ENCODE results near the gene CHN1.

CHN1 gene

GRCh38 chr2:174781298-174781697 lies 223.9 kb downstream of the CHN1 start:
- DNase-seq, result no peak

DNA sequence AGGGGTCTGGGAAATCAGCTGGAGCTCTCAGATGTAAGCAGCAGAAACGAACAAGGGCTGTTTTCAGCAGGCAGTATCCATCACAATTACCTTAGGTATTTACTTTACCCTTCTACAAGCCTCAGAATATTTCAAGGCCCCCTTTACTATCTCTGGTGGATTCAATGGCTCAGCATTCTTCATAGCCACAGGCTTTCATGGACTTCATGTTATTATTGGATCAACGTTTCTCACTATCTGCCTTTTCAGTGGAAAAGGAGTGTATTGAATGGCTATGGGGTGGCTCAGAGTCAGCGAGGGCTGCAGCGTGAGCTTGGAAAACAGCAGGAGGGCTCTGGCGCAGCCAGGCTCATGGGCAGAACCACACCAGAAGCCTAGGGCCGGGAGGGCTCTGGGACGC lies 224.3 kb downstream of the CHN1 start:
- no peak for DNase-seq

GRCh38 chr2:174780191-174780840 lies 224.9 kb downstream of the CHN1 start:
- DNase-seq, result no peak

DNA sequence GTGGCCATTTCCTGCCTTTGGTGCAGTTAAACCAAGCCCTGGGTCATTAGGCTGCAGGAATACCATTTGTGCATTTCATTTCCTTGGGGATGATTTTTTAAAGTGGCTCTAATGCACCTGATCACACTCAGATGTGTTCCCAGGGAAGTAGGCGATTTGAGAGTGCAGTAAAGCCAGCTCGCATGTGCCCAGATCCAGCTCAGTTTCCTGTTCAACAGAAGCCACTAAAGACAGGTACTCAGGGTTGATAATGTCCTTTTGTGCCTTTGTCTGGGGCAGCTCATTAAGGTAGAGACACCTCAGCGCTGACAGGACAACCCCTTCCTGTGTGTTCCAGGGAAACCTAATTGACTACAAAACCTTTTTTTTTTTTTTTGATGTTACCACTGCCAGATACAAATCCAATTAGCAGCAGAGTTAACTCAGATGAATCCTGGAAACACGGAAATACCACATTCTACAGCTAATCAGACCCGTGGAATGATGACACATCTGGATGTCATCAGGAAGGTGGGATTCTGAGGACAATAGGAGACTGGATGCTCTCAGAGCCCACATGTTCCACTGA lies 225.7 kb downstream of the CHN1 start:
- no peak for DNase-seq

- DNase-seq, result peak; percentile 88
Measured at GRCh38 chr2:174778085-174778981, 226.8 kb downstream of the CHN1 start.

DNA sequence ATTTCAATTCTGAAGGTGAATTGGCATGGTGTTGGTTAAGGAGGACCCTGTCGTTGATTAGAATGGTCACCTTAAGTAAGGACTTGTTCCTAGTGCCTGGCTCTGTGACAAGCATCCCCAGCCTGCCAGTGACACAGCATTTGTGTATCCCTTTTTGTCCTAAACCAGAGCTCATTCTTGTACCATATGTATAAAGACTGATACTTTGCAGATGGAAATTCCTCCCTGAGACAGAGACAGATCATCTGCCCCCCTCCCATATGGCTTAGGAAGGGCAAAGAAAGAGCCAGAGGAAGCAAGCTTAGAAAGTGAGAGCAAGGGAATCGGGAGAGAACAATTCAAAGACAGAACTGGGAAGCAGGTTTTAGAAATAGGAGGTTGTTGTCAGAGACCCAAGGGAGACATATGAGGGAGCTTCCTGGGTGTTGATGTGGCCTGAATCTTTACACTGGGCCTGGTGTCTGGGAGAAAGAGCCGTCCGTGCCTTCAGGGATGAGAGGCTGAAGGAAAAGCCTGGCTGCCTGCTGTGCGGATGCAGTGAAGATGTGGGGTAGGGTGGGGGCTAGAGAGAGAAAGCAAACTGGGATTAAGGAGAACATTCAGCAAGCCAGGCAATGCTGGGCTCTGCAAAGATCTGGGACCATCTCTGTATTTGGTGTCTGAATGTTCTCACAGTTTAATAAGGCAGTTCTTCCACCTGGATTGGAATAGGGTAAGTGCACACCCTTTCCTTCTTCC lies 227.7 kb downstream of the CHN1 start:
- no peak for DNase-seq

- no peak for DNase-seq
Measured at GRCh38 chr2:174776675-174777074, 228.5 kb downstream of the CHN1 start.

- no peak for DNase-seq
Measured at GRCh38 chr2:174776223-174776622, 229.0 kb downstream of the CHN1 start.

DNA sequence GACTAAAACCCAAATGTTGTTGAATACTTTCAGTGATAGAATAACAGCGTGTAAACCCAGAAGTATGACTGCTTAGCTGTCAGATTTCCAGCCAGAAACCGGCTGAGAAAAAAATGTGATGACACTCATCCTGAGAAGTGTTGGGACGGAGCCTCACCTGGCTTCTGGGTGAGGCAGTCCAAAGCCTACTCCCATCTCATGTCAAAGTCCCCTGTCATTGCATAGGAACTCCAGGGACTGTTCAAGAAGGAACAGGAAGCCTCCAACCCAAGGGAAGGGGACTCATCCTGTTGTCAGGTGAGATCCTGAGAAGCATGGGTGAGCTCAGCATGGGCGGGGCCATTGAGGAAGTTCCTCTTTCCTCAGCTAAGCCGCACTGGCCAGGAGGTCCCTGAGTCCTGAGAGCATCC lies 229.6 kb downstream of the CHN1 start:
- DNase-seq, result no peak

GRCh38 chr2:174774886-174775285 lies 230.3 kb downstream of the CHN1 start:
- no peak for DNase-seq

- no peak for DNase-seq
Measured at GRCh38 chr2:174773215-174773614, 232.0 kb downstream of the CHN1 start.

DNA sequence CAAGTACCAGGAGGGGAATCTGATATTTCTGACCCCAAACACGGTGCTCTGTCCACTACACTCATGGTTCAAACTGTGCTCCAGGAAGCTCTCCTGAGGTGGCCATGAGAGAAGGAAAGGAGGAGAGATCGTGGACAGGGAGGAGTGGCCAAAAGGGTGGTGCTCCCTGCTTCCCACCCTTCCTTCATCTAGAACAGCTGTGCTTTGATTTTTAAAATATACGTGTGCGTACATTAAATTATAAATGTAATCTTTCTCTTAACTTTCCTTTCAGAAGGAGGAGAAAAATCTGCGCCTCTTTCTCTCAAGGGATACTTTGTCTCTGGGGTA lies 232.7 kb downstream of the CHN1 start:
- no peak for DNase-seq

DNA sequence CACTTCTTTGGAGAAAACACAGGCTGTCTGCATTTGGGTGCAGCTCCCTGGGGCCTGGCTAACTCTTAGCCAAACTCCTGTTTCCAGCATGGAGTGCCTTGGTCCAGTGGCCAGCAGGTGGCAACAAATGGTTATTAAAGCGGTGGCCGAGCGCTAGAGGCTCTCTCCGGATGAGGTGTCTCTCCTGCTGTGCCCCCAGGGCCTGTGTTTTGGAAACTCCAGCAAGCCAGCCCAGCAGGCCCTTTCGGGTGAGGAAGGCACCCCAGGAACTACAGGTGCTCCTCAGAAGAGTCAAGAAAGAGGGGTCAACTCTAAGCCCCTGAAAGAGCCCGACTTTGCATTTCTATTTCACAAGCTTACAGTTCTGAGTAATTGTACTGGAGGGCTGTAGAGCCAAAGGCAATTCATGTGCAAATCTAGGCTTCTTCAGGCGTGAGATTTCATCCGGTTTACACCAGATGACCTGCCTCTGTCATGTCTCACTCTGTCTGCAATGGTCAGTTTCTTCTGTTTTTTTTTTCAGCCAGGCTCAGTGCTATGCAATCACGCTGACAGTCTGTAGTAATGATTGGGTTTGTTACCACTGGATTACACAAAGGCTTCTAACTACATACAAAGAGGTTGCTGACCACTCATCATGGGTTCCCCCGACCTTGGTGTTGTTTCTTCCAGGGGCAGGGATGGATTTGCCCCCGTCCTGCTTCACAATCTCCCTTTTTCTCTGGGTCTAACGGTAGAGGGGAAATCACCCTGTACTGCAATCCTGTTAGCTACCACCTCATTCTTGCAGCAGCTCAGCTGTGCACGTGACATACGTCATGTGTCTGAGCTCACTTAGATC lies 233.3 kb downstream of the CHN1 start:
- DNase-seq, result peak; percentile 85

DNA sequence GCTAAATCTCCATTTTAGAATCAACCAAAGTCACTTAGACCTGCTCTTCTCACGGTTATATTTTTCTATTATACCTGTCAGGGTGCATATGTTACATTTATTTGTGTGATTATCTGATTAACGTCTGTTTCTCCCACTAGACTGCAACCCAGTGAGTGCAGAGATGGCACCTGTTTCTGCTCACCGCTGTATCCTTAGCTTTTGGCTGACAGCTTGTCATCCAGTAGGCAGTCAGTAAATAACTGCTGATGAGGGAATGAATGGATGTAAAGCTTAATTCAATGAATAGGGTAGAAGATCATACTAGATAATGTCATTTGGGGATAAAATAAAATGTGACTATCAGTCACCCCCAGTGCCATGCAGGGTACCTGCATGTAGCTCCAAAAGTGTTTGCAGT lies 234.0 kb downstream of the CHN1 start:
- no peak for DNase-seq

DNA sequence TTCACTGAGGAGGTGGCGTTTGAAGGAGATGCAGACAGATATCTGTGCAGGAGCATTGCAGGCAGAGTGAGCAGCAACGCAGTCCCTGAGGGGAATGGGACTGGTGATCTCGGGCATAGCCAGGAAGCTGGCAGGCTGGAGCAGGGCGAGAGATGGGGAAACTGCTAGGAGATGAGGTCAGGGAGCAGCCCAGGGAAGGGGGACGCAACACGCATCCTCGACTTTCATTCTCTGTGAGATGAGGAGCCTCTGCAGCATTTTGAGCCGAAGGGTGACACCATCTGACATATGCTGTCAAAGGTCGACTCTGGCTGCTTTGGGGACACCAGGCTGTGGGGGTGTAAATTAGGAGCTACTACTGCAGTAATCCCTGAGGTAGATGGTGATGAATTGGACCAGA lies 236.6 kb downstream of the CHN1 start:
- no peak for DNase-seq

DNA sequence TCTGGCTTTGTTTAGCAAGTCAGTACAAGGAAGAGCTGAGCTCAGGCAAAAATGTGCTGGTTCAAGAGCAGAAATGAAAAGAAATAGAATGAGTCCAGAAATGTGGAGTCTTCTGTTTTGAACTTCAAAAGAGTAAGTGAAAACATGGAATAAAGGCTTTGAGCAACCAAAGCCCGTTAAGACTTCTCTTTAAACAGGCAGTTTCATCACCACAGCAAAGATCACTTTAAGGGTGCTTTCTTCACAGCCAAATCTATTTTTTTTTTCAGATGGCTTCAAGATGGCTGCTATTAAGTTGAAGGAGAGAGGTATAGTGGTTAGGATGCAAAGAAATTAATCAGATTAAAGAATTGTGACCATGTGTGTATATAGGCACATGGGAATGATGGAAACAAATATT lies 238.9 kb downstream of the CHN1 start:
- DNase-seq, result no peak

DNA sequence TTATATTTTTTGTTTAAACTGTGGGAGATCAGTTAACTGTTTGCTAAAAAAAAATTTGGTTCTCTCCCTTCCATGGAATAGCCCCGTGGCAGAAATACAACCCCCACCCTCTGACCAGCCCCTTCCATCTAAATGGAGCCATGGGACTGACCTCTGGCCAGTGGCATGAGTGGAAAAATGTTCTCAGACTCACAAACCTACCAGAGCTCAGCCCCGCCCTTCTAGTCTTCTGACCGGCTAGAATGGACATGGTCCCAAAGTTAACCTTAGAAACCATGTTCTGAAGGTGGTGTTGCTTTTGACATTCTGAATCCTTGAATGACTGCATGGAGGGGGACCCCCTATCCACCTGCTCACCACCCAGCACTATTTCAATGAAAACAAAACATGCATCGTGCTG lies 239.6 kb downstream of the CHN1 start:
- no peak for DNase-seq

DNA sequence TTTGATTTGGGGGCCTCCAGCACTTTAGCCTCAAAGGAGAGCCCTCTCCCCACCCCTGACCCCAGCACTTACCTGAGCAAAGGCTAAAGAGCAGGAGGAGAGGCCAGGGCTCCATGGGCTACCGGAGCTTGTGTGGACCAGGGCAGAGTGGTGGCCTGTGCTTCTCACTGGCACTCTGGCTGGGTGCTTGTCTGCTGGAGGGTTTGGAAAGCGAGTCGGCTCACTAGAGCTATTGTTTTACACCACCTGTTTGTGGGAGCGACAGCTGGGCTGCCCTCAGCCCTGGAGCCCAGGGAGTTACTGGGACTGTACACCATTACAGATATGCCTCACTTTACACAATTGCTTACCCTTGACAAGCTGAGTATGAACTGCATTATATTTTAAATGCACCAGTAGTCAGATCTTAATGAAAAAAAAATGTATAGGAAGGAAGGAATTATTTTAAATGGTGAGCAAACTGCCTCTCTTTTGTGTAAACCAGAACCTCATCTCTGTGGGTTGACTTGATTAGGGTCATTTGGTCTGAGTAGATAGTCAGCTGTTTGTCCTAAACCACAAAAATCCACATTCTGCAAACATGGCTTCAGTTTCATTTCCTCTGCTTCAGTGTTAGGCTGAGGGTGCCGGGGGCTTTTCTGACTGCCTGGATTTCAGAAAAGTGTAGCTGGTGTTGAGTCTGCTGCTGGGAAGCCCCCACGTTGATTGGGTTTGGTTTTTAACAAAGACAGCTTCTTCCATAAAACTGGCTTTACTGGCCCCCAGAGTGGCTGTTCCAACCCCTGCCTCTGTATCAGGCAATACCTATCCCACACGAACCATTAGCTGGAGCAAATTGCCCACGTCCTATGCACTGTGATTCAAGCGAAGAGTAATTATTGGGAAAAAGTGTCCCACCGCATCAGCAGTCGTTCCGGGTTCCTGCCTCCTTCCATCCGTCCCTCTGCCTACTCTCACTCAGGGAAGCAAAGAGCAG lies 240.6 kb downstream of the CHN1 start, which contains the start of gene CHRNA1:
Gene CHRNA1, minus strand, starts transcription at position 193 of the 976 bp plus-strand sequence. Its CDS starts 78 bp downstream, at position 115.
- peak; percentile 70 for DNase-seq

- DNase-seq, result no peak
Measured at GRCh38 chr2:174763780-174764179, 241.4 kb downstream of the CHN1 start.

GRCh38 chr2:174762464-174762863 lies 242.7 kb downstream of the CHN1 start:
- DNase-seq, result no peak

GRCh38 chr2:174761837-174762236 lies 243.3 kb downstream of the CHN1 start:
- no peak for DNase-seq
